PC-9 (cell line): Measurements from ENCODE around the gene NOTCH3. TPM values are rescaled to one million over a fixed set of nuclear protein-coding genes. Genes with fewer than 3 reads are reported as not detected.

Experiments used
- BruUV-seq: library from RNA; stranded (reverse); fragments of 400-500 nt; replicated peaks from 2 replicates; lab custom pipeline; 2021; lab: Mats Ljungman, UMichigan
- CTCF ChIA-PET: fragments of 300-600 bp; sonication (Branson Sonifier 250); formaldehyde crosslinking; loops from one replicate; lab custom pipeline; 2022; ENCODE audit warnings: antibody characterized with exemption; lab: Charles Lee
- POLR2A ChIA-PET: fragments of 300-600 bp; sonication (Branson Sonifier 250); formaldehyde crosslinking; loops from one replicate; lab custom pipeline; 2022; ENCODE audit warnings: antibody characterized with exemption; ENCODE audit not compliant: unreplicated experiment; lab: Charles Lee
- DNase-seq, 2 experiments: peaks; one replicate each; pipeline versions ENCODE4 v3.0.0 to v3.0.0-alpha.2; 2015 to 2022; ENCODE audit warnings: mixed read lengths in 1 of 2
- H2AFZ ChIP-seq: fragments of 200-600 bp; sonication (generic); 2 replicates; pipeline ENCODE4 v1.8.1; 2017; ENCODE audit warnings: antibody characterized with exemption
- H3F3A ChIP-seq: fragments of 200-600 bp; sonication (generic); 2 replicates; pipeline ENCODE4 v1.8.1; 2017; ENCODE audit warnings: antibody characterized with exemption, mild to moderate bottlenecking, low read depth; ENCODE audit not compliant: insufficient read depth
- H3K27ac ChIP-seq: fragments of 200-600 bp; sonication (generic); 2 replicates; pipeline ENCODE4 v1.6.1; 2016; ENCODE audit warnings: mixed run types
- H3K27me3 ChIP-seq: fragments of 200-600 bp; sonication (generic); 2 replicates; pipeline ENCODE4 v1.6.1; 2016; ENCODE audit warnings: low read depth, mixed run types; ENCODE audit not compliant: insufficient read depth
- H3K36me3 ChIP-seq: fragments of 200-600 bp; sonication (generic); 2 replicates; pipeline ENCODE4 v1.6.1; 2016; ENCODE audit warnings: low read depth, mixed run types
- H3K4me1 ChIP-seq: fragments of 200-600 bp; sonication (generic); replicated peaks from 2 replicates; pipeline ENCODE4 v1.6.1; 2016; ENCODE audit warnings: mixed run types; ENCODE audit not compliant: insufficient read depth
- H3K4me2 ChIP-seq: fragments of 200-600 bp; sonication (generic); 2 replicates; pipeline ENCODE4 v1.6.1; 2017; ENCODE audit warnings: mixed run types
- H3K4me3 ChIP-seq: fragments of 200-600 bp; sonication (generic); 2 replicates; pipeline ENCODE4 v1.6.1; 2016; ENCODE audit warnings: mixed run types
- H3K79me2 ChIP-seq: fragments of 200-600 bp; sonication (generic); 2 replicates; pipeline ENCODE4 v1.6.1; 2017; ENCODE audit warnings: low read depth, mixed run types
- H3K9me2 ChIP-seq: fragments of 200-600 bp; sonication (generic); 2 replicates; pipeline ENCODE4 v1.8.1; 2017; ENCODE audit warnings: mild to moderate bottlenecking; ENCODE audit not compliant: insufficient read depth
- H3K9me3 ChIP-seq: fragments of 200-600 bp; sonication (generic); 2 replicates; pipeline ENCODE4 v1.8.1; 2016; ENCODE audit warnings: low read depth; ENCODE audit not compliant: insufficient read depth
- H4K20me1 ChIP-seq: fragments of 200-600 bp; sonication (generic); 2 replicates; pipeline ENCODE4 v1.8.1; 2017; ENCODE audit not compliant: insufficient read depth
- EZH2 ChIP-seq: fragments of 200-600 bp; sonication (generic); IDR thresholded peaks from 2 replicates; pipeline ENCODE4 v1.8.0; 2017; ENCODE audit warnings: antibody characterized with exemption, low read depth
- intact Hi-C: fragments of 100-400 bp; cut with micrococcal nuclease; formaldehyde crosslinking; loops from one replicate; pipeline ENCODE4 v1.10.0; 2022; ENCODE audit not compliant: unreplicated experiment
- total RNA-seq: library from RNA; stranded (reverse); gene quantifications from 2 replicates; pipeline ENCODE4 v1.2.3, GENCODE V29; 2021
- TF ChIP-seq, protein P1 (sequence below): fragments of 200-600 bp; sonication (generic); conservative IDR thresholded peaks from 2 replicates; pipeline ENCODE4 v1.6.1; 2017; ENCODE audit warnings: mixed run types, antibody characterized with exemption, mild to moderate bottlenecking, moderate library complexity

Gene NOTCH3
- total RNA-seq, 1 experiment from 2014 or later = 115 TPM

DNA sequence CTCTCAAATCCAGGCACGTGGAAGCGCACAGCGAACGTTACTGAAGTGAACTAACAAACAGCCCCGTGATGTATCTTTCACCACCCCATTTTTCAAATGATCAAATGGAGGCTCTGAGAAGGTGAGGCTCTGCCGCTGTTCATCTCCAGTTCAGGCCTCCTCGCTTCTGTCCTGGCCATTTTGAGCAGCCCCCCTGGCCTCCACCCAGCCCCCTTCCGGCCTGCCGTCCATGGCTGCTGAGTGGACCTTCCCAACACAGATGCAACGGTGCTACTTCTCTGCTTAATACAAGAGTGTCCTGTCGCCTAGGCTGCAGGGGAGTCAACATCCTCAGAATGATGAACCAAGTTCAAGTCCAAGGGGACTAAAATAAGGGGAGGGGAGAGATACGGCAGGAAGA is 83.9 kb downstream of the NOTCH3 start:
- H3K79me2 ChIP-seq = no peaks in the 10 kb centered on the region

DNA sequence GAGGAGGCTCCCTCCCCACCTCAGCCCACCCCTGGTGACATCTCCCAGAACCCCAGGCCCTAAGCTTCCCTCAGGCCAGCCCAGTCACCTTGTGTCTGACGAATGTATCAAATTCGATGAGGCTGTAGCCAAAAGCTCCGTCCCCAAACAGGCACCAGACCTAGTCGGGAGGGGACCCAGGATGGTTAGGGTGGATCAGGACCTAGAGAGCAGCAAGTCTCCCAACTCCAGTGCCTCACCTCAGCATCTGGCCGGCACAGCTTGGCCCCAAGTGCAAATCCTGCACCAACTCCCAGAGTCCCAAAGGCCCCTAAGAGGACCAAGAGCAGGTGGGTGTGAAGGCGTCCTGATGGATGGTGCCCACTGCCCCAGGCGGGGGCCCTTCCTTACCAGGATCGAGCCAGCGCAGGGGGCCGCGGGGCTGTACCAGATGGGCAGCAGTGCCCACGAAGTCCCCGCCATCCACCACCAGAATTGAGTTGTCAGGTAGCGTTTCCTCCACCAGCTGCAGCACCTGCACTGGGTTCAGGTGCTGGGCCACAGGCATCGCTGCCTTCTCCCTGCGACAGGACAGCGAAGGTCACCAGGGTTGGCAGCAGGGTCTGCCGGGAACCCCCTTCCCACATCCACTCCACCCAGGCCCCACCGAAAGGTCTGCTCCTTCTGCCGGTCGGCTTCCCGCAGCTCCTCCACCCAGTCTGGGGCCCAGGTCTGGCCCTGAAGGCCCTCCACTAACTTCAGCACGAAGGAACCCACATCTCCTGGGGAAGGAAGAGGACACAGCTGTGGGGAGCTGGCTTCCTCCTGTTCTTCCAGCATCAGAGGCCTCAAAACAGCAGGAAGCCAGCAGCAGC is 84.8 kb downstream of the NOTCH3 start:
- no peak overlapping the region for H2AFZ ChIP-seq
- ChIA-PET POLR2A (no interaction called here), CTCF (no interaction called here)
- no peaks in the 10 kb centered on the region for H3K9me3 ChIP-seq
- H3F3A ChIP-seq = peaks cover 43% of the 10 kb centered on the region; the same call in 1 of the 2 replicates
- H4K20me1 ChIP-seq = no peaks in the 10 kb centered on the region
- no peak overlapping the region for H3K27ac ChIP-seq
- BruUV-seq = no TSS peak
- TF ChIP-seq EZH2 = no peak
- TF ChIP-seq, protein P1, sequence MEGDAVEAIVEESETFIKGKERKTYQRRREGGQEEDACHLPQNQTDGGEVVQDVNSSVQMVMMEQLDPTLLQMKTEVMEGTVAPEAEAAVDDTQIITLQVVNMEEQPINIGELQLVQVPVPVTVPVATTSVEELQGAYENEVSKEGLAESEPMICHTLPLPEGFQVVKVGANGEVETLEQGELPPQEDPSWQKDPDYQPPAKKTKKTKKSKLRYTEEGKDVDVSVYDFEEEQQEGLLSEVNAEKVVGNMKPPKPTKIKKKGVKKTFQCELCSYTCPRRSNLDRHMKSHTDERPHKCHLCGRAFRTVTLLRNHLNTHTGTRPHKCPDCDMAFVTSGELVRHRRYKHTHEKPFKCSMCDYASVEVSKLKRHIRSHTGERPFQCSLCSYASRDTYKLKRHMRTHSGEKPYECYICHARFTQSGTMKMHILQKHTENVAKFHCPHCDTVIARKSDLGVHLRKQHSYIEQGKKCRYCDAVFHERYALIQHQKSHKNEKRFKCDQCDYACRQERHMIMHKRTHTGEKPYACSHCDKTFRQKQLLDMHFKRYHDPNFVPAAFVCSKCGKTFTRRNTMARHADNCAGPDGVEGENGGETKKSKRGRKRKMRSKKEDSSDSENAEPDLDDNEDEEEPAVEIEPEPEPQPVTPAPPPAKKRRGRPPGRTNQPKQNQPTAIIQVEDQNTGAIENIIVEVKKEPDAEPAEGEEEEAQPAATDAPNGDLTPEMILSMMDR = no peak
- intact Hi-C loops = no loop called here
- H3K36me3 ChIP-seq = peaks cover 27% of the 10 kb centered on the region
- H3K4me2 ChIP-seq = no peak overlapping the region
- no peaks in the 10 kb centered on the region for H3K9me2 ChIP-seq
- no peak overlapping the region for H3K4me3 ChIP-seq
- no peaks in the 10 kb centered on the region for H3K79me2 ChIP-seq
- DNase-seq = no peak
- H3K4me1 ChIP-seq = peaks cover 5% of the 10 kb centered on the region; the same call in 1 of the 2 replicates
- H3K27me3 ChIP-seq = no peaks in the 10 kb centered on the region

More for the DNA sequence above, 83.9 kb downstream of the NOTCH3 start:
- DNase-seq = no peak
- ChIA-PET POLR2A (no interaction called here), CTCF (no interaction called here)
- Histone ChIP-seq H2AFZ (no peak overlapping the region), H3K4me1 (peaks cover 5% of the 10 kb centered on the region; the same call in 1 of the 2 replicates), H3K27me3 (no peaks in the 10 kb centered on the region), H3K36me3 (peaks cover 27% of the 10 kb centered on the region), H3K27ac (no peak overlapping the region), H3K4me3 (no peak overlapping the region), H3K9me2 (no peaks in the 10 kb centered on the region), H4K20me1 (no peaks in the 10 kb centered on the region), H3F3A (peaks cover 35% of the 10 kb centered on the region; the same call in 1 of the 2 replicates), H3K9me3 (no peaks in the 10 kb centered on the region), H3K4me2 (no peak overlapping the region)
- intact Hi-C loops = no loop called here
- no TSS peak for BruUV-seq
- TF ChIP-seq, protein P1 = no peak

DNA sequence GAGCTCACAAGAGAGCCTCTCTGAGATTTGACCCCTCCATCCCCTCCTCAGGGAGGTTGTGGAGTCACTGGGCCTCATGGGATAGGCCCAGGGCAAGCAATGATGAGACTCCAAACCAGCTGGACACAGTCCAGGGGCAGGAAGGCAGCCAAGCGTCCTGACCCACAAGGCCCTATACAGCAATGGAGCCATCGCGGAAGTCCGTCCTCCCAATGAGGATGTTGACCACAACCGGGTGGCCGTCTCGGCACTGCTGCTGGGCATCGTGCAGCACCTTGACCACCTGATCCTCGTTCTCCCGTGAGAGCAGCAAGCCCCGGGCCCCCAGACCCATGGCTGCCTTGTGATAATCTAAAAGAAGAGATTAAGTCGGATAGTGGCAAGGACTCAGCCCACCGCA is 85.7 kb downstream of the NOTCH3 start:
- Histone ChIP-seq H4K20me1 (no peaks in the 10 kb centered on the region), H3K27me3 (no peaks in the 10 kb centered on the region), H3K36me3 (peaks cover 26% of the 10 kb centered on the region), H3K79me2 (no peaks in the 10 kb centered on the region), H3F3A (peaks cover 44% of the 10 kb centered on the region; the same call in 1 of the 2 replicates), H3K4me2 (no peak overlapping the region), H3K4me3 (no peak overlapping the region), H3K9me2 (no peaks in the 10 kb centered on the region), H3K9me3 (no peaks in the 10 kb centered on the region), H3K27ac (no peak overlapping the region), H3K4me1 (peaks cover 5% of the 10 kb centered on the region; the same call in 1 of the 2 replicates), H2AFZ (no peak overlapping the region)
- no TSS peak for BruUV-seq
- POLR2A ChIA-PET = no interaction called here
- intact Hi-C loops = no loop called here
- CTCF ChIA-PET = interaction anchor here (0.5 kb wide), 1 partner anchor 1157 kb away, joined by 13 read pairs; no protein-coding TSS in a partner anchor
- no peak for DNase-seq
- TF ChIP-seq EZH2 = no peak
- TF ChIP-seq, protein P1 = no peak
